Heart left ventricle (tissue), 16 donors: ENCODE results near the gene RALB. TPM values are rescaled to one million over a fixed set of nuclear protein-coding genes. Genes with fewer than 3 reads are reported as not detected.
"Not testable (repeated sequence)": the region's sequence is repeated elsewhere in the genome, so short reads cannot be mapped to it uniquely, and the experiment has no call there.

ENCODE experiments used
- ATAC-seq, 4 donors: fragments of 200-7000 bp; cut with Tn5 transposase; one replicate each; pipeline ENCODE4 v1.9.1; 2020 to 2022; ENCODE audit warnings: moderate library complexity in 4 of 4, mild to moderate bottlenecking in 3 of 4, moderate number of reproducible peaks in 1 of 4
- DNase-seq, 5 donors: peaks; one replicate each; pipeline ENCODE4 v3.0.0-alpha.2; 2020
- H3K27ac ChIP-seq, 12 donors: fragments of 200-600 bp; sonication (generic) in 4 of 12; one replicate each; pipeline versions ENCODE4 v1.5.0 to v1.8.0; 2016 to 2022; ENCODE audit warnings: mild to moderate bottlenecking in 2 of 12
- H3K27me3 ChIP-seq, 9 donors: fragments of 200-600 bp; sonication (generic) in 2 of 9; one replicate each; pipeline versions ENCODE4 v1.5.1 to v1.8.0; 2016 to 2022; ENCODE audit warnings: mild to moderate bottlenecking in 3 of 9
- H3K36me3 ChIP-seq, 9 donors: fragments of 200-600 bp; sonication (generic) in 2 of 9; one replicate each; pipeline versions ENCODE4 v1.5.0 to v1.8.0; 2018 to 2022; ENCODE audit warnings: mild to moderate bottlenecking in 2 of 9
- H3K4me1 ChIP-seq, 12 donors: fragments of 200-600 bp; sonication (generic) in 4 of 12; one replicate each; pipeline versions ENCODE4 v1.5.0 to v1.8.0; 2016 to 2022; ENCODE audit warnings: mild to moderate bottlenecking in 3 of 12
- H3K4me3 ChIP-seq, 12 donors: fragments of 200-600 bp; sonication (generic) in 4 of 12; one replicate each; pipeline versions ENCODE4 v1.5.0 to v1.8.0; 2017 to 2022; ENCODE audit warnings: mild to moderate bottlenecking in 9 of 12, moderate library complexity in 4 of 12
- H3K9me3 ChIP-seq, 12 donors: fragments of 200-600 bp; sonication (generic) in 4 of 12; one replicate each; pipeline versions ENCODE4 v1.5.0 to v1.8.0; 2016 to 2022; ENCODE audit warnings: mild to moderate bottlenecking in 1 of 12
- POLR2A ChIP-seq, 2 donors: fragments of 450-650 bp; IDR thresholded peaks; one replicate each; pipeline ENCODE4 v1.6.1; 2017; ENCODE audit warnings: antibody characterized with exemption in 2 of 2, mild to moderate bottlenecking in 2 of 2, moderate library complexity in 2 of 2
- WGBS, 4 donors: extraction: QIAGEN DNeasy Blood & Tissue Kit in 2 of 4; methylation state at CpG; one replicate each; pipeline versions ENCODE4 v1.1.5 to v1.1.7; 2013 to 2018; 5-methylcytosine and 5-hydroxymethylcytosine counted together
- intact Hi-C, 10 donors: fragments of 100-400 bp; cut with DNase I; formaldehyde crosslinking; loops; one replicate each; pipeline versions ENCODE4 v1.11.1 to v1.14.2; 2022
- polyA plus RNA-seq, 2 donors: library from polyadenylated mRNA; stranded (reverse); fragments of 200-250 nt; gene quantifications; one replicate each; pipeline ENCODE4 v1.2.3, GENCODE V29; 2013
- total RNA-seq, 9 donors: library from RNA; depleted of rRNA in 2 of 9; stranded (reverse); fragments of >200 nt in 2 of 9; fragmentation: NEBNext Ultra II Directional in 3 of 9; extraction: Animal tissue kit (Norgen Biotek cat#: 25700) in 3 of 9; gene quantifications; one replicate each; pipeline versions ENCODE4 v1.1.0 to v1.2.4, GENCODE V29; 2016 to 2023
- TF ChIP-seq, protein P1 (sequence below), 12 donors: fragments of 200-600 bp; sonication (generic) in 4 of 12; IDR thresholded peaks; one replicate each; pipeline versions ENCODE4 v1.5.0 to v1.8.0; 2018 to 2022; ENCODE audit warnings: antibody characterized with exemption in 12 of 12, mild to moderate bottlenecking in 5 of 12
- donor health status: ischemic (EF 13 %, LVEDD 7.1; RV severe dilation, severe dysfunction).
- donor health status: healthy with polysubstance abuse.
- donor health status: DM: no; HTN: yes; CAD: no.
- donor health status: DM: no; HTN: no; CAD: no.
- donor health status: ischemic (EF 25% LVEDD 6.9; RV normal size, moderate dysfunction).
- donor health status: ischemic (EF 25% LVEDD 5.7; RV mildly dilated, moderate dysfunction).
- donor health status: healthy.
- donor health status: DM: yes; HTN: yes; CAD: no.
- donor health status: ischemic (EF 35%, LVEDD 5.7; RV mildly dilated, moderate dysfunction).
- donor health status: nonischemic (EF 11% LVEDD 7.7; RV severe dilation, severe dysfunction).
- donor health status: DM: yes; HTN: yes; CAD: no.
- donor health status: PGD.
- donor health status: ischemic (EF 29% LVEDD 5.4; RV normal size, mild dysfunction).
- donor health status: nonischemic (EF 23%, LVEDD 6.1; RV moderate dilation, normal function).

Gene RALB
- total and polyA plus RNA-seq, 11 donors, result 30.5 to 111 (median 45.1) TPM

- ATAC-seq (no peak), DNase-seq (peak in 1 of 5 donors; percentile 23)
- Histone ChIP-seq H3K4me3 (no peak overlapping the region), H3K27ac (no peak overlapping the region), H3K27me3 (no peaks in the 10 kb centered on the region), H3K4me1 (peaks cover 0 to 9% (median 6%) of the 10 kb centered on the region in 12 donors), H3K9me3 (no peaks in the 10 kb centered on the region), H3K36me3 (peaks cover 0 to 10% (median 0%) of the 10 kb centered on the region in 9 donors)
- intact Hi-C loops, result loop anchor here in 1 of 10 donors (10.0 kb wide), 1 partner anchor 53 kb away; the partner anchor contains the start of gene RALB
- no peak for TF ChIP-seq POLR2A (IDR thresholded peaks at IDR 0.05)
- TF ChIP-seq, protein P1, sequence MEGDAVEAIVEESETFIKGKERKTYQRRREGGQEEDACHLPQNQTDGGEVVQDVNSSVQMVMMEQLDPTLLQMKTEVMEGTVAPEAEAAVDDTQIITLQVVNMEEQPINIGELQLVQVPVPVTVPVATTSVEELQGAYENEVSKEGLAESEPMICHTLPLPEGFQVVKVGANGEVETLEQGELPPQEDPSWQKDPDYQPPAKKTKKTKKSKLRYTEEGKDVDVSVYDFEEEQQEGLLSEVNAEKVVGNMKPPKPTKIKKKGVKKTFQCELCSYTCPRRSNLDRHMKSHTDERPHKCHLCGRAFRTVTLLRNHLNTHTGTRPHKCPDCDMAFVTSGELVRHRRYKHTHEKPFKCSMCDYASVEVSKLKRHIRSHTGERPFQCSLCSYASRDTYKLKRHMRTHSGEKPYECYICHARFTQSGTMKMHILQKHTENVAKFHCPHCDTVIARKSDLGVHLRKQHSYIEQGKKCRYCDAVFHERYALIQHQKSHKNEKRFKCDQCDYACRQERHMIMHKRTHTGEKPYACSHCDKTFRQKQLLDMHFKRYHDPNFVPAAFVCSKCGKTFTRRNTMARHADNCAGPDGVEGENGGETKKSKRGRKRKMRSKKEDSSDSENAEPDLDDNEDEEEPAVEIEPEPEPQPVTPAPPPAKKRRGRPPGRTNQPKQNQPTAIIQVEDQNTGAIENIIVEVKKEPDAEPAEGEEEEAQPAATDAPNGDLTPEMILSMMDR (IDR thresholded peaks at IDR 0.05), result no peak
- 95 to 97% (median 96%) methylated on average over 14 to 16 of the region's 16 CpGs for WGBS, 4 donors
These were observed 55.6 kb downstream of the RALB start for GRCh38 chr2:120308038-120308910.

DNA sequence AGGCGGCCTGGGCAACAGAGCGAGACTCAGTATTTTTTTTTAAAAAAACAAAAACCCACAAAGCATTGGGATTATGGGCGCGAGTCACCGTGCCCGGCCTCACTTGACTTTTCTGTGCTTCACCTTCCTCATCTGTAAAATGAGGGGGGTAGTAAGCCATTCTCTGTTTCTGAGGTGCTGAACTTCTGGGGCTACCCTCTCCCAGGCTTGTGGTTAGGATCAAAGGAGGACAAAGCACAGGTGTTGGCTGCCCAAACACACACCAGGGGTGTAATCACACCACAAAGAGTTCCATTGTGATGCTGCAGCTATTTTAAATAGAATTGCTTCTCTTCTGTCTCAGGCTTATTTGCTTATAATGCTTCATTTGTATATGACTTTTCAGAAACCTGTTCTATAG lies 57.5 kb downstream of the RALB start:
- 95 to 99% (median 96%) methylated on average over 6 of the region's 6 CpGs for WGBS, 4 donors
- Histone ChIP-seq H3K4me3 (no peak overlapping the region), H3K27ac (no peak overlapping the region), H3K36me3 (no peaks in the 10 kb centered on the region), H3K9me3 (no peaks in the 10 kb centered on the region), H3K27me3 (no peaks in the 10 kb centered on the region), H3K4me1 (peaks cover 0 to 14% (median 7%) of the 10 kb centered on the region in 12 donors)
- intact Hi-C loops, result loop anchor here (5.0 to 10.0 kb wide), 11 partner anchors 55 to 555 kb away; partner anchors contain the start of genes RALB (in 7 of the 10), TMEM185B (in 3 of the 10) and PTPN4 (in 1 of the 10)
- ATAC-seq (no peak), DNase-seq (no peak)
- TF ChIP-seq POLR2A (IDR thresholded peaks at IDR 0.05), result no peak
- TF ChIP-seq, protein P1 (IDR thresholded peaks at IDR 0.05), result no peak

DNA sequence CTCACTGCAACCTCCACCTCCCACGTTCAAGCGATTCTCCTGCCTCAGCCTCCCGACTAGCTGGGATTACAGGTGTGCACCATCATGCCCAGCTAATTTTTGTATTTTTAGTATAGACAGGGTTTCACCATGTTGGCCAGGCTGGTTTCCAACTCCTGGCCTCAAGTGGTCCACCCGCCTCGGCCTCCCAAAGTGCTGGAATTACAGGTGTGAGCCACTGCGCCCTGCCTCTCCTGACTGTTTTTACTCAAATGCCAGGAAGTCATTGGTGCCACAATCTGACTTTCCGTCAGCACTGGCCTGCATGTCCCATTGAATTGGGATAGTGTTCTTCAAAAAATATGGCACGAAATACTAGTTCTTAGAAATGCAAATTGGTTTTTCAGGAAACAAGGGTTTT lies 58.2 kb downstream of the RALB start:
- not testable (repeated sequence) for ATAC-seq, H3K9me3 ChIP-seq, DNase-seq, H3K36me3 ChIP-seq, H3K27ac ChIP-seq, H3K27me3 ChIP-seq, H3K4me3 ChIP-seq
- H3K4me1 ChIP-seq, result peaks cover 0 to 14% (median 7%) of the 10 kb centered on the region in 12 donors
- WGBS, 4 donors, result 96% methylated on average over 8 of the region's 8 CpGs
- intact Hi-C loops, result loop anchor here (5.0 to 10.0 kb wide), 11 partner anchors 56 to 556 kb away; partner anchors contain the start of genes RALB (in 7 of the 10), TMEM185B (in 3 of the 10) and PTPN4 (in 1 of the 10)

GRCh38 chr2:120312076-120312475 lies 59.4 kb downstream of the RALB start:
- no peak for ATAC-seq
- no peaks in the 10 kb centered on the region for H3K27me3 ChIP-seq
- no peaks in the 10 kb centered on the region for H3K36me3 ChIP-seq
- DNase-seq, result no peak
- no peaks in the 10 kb centered on the region for H3K9me3 ChIP-seq
- TF ChIP-seq POLR2A (IDR thresholded peaks at IDR 0.05), result no peak
- TF ChIP-seq, protein P1 (IDR thresholded peaks at IDR 0.05), result no peak
- H3K4me1 ChIP-seq, result peaks cover 0 to 14% (median 7%) of the 10 kb centered on the region in 12 donors
- WGBS, 4 donors, result 80 to 96% (median 90%) methylated on average over 6 of the region's 6 CpGs
- intact Hi-C loops, result loop anchor here (2.0 to 10.0 kb wide), 15 partner anchors 57 to 559 kb away; partner anchors contain the start of genes RALB (in 8 of the 10), TMEM185B (in 4 of the 10) and PTPN4 (in 1 of the 10)
- no peak overlapping the region for H3K4me3 ChIP-seq
- no peak overlapping the region for H3K27ac ChIP-seq
